OCI-LY3 (cell line): Measurements from ENCODE around the gene BAD.

Experiments used
- CTCF ChIP-seq: fragments of 200-600, 300-600 bp; sonication (generic); IDR thresholded peaks from 2 replicates; pipeline ENCODE4 v1.5.1; 2014; ENCODE audit warnings: antibody characterized with exemption, low read length, low read depth
- EZH2phosphoT487 ChIP-seq: fragments of 200-600 bp; shearing (Covaris generic); IDR thresholded peaks from 2 replicates; pipeline ENCODE4 v1.6.1; 2018; ENCODE audit warnings: antibody characterized with exemption, mixed run types, low read depth

- TF ChIP-seq CTCF, result no peak
- TF ChIP-seq EZH2phosphoT487, result no peak
These were observed 48.9 kb downstream of the BAD start for GRCh38 chr11:64235437-64236161.
